T-helper 1 cell treated with Interleukin-12 subunit alpha and Interleukin-12 subunit beta and Interleukin-4 antibody, amounts not matched to agents 30 ng/mL and 1 ng/mL, for 36 hours (primary cell): ENCODE results near the gene KIF22. TPM values are rescaled to one million over a fixed set of nuclear protein-coding genes. Genes with fewer than 3 reads are reported as not detected.
"Not testable (repeated sequence)": the region's sequence is repeated elsewhere in the genome, so short reads cannot be mapped to it uniquely, and the experiment has no call there.

Experiments used
- intact Hi-C: fragments of 100-400 bp; cut with micrococcal nuclease; formaldehyde crosslinking; loops from one replicate; pipeline ENCODE4 v1.15.1; 2024
- total RNA-seq: library from RNA; stranded (reverse); gene quantifications from 2 replicates; pipeline ENCODE4 v1.2.3, GENCODE V29; 2022

KIF22 gene
- total RNA-seq, 1 donor from 2014 or later: 133 TPM

DNA sequence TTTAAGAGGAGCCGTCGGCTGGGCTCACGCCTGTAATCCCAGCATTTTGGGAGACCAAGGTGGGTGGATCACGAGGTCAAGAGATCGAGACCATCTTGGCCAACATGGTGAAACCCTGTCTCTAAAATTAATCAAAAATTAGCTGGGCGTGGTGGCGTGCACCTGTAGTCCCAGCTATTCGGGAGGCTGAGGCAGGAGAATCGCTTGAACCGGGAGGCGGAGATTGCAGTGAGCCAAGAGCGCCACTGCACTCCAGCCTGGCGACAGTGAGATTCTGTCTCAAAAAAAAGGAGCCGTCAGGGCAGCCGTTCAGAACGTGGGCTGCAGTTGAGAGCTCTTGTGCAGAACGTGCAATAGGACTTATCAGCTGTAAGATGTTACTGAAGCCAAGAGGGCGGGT is 2.6 kb downstream of the KIF22 start:
- intact Hi-C loops: not testable (repeated sequence)

DNA sequence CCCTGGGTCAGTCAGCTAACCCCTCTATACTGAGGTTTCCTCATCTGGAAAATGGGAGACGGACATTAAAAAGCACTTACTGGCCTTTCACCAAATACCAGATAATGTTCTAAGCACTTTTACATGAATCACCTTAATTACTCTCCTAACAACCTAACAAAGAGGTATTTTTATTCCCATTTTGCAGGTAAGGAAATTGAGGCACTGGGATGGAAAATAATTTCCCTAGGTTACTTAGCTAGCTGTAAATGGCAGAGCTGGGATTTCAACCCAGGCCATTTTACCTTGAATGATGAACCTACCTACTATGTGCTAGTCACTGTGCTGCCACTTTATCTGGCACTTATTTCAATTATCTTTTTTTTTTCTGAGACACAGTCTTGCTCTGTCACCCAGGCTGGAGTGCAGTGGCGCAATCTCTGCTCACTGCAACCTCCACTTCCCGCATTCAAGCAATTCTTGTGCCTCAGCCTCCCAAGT is 3.7 kb downstream of the KIF22 start:
- intact Hi-C loops: no loop called here

DNA sequence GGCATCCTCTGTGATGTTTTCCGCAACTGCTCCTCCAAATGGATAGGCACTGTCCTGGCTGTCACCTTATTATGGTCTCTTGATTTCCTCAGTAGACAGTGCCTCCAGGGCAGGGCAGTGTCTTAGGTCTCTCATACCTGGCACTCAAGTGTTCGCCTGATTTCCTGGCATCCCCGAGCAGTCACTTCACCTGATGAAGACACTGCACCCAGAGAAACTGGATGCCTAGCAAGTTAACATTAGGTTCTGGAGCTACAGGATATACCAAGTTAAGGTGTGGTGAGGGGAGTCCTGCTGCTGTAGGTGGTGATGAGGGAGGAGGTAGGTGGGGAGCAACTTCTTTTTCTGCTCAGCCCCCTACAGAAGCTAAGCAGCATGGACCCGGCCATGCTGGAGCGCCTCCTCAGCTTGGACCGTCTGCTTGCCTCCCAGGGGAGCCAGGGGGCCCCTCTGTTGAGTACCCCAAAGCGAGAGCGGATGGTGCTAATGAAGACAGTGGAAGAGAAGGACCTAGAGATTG is 11.9 kb downstream of the KIF22 start:
- intact Hi-C loops: no loop called here

DNA sequence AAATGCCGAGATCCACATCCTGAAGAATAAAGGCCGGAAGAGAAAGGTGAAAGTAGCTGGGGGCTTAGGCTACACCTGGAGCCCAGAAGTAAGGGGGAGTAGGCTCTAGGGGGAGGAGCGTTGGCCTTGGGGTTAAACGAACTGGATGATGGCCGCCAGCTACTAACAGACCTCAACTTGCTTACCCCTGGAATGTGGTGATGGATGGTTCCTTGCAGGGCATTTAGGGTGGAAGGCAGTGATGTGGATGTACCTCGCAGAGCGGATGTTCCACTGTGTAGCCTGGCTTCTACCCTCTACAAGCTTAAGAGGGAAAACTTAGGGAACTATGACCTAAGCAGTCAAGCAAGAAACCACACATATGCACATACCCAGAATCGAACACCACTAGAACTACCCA is 13.5 kb downstream of the KIF22 start:
- intact Hi-C loops: loop anchor here (2.0 kb wide), 1 partner anchor 17 kb away; the partner anchor contains the start of gene MVP

DNA sequence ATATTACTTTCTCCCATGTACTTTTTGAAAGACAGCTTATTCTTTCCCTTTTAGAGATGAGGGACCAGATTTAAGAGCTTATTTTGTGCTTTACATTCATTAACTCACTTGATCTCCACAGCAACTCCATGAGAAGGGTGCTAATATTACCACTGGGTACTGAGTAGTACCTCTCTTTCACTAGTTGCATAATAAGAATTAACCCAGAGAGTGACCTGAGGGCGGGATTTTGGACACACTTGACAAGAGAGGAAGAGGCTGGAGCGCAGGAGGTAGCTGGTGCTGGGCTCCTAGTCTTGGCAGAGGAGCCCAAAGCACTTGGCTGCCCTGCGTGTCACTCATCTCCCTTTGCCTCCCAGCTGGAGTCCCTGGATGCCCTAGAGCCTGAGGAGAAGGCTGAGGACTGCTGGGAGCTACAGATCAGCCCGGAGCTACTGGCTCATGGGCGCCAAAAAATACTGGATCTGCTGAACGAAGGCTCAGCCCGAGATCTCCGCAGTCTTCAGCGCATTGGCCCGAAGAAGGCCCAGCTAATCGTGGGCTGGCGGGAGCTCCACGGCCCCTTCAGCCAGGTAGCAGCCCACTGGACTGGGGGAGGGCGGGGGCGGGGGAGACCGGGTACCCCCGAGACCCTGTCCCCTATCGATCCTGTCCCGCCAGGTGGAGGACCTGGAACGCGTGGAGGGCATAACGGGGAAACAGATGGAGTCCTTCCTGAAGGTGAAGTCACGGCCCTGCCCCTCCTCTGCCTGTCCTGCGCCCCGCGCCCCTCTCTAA is 14.1 kb downstream of the KIF22 start:
- intact Hi-C loops: loop anchor here (1.0 to 5.0 kb wide), 11 partner anchors 12 to 982 kb away; partner anchors contain the start of genes ATXN2L, CDIPT, INO80E and KIF22

DNA sequence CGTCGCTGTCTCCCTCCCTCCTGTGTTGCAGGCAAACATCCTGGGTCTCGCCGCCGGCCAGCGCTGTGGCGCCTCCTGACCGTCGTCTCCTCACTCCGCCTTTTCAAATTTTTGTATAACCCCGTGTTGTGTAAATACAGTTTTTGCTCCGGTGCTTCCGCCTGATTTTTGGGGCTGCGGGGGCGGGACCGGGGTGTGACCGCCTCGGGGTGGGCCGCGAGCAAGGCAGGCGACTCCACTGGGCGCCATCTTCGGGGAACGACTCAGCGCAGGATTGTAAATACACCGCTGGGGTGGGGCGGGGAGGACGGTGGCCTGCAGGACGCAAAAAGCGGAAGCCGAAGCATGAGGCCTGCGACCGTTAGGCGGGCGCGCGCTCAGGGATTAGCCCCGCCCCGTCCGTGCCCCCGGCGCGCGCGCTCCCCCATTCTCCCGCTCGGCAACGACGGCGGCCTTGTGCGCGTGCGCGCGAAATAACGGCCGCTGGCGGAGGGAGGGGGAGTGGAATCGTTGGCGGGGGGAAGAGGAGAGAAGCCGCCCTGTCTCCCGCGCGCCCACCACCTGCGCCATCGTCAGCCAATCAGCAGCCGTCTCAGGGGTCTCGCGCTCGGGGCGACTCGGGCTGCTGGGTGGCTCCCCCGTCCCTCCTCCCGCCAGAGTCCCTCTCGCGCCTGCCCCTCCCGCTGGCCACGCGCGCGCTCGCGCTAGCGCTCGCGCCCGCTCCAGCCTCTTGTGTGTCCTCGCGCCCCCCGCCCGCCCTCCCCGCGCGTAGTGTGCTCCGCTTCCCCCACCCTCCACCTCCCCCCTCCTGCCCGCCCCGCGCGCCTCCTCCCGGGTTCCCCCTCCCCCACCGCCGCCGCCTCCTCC is 14.9 kb downstream of the KIF22 start:
- intact Hi-C loops: loop anchor here (1.0 to 5.0 kb wide), 11 partner anchors 11 to 983 kb away; partner anchors contain the start of genes ATXN2L, CDIPT, INO80E and KIF22

DNA sequence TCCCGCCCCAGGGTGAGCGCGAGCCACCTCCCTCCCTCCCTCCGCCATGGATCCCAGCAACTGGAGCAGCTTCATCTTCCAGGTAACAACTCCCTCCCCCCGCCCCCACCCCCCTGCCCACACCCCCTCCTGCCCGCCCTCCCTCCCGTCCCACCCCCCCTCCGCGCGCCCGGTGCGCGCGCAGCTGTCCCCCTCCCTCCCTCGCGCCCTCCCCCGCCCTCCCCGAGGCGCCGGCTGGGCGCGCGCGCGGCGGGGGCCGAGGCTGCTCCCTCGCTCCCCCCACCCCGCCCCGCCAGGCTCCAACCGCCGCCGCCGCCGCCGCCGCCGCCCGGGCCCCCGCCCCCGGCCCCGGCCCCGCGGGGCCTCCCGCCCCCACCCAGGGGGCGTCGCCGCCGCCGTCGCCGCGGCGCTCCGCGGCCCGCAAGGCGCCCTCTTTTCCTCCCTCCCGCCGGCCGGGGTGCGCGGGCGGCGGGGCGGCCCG is 15.6 kb downstream of the KIF22 start, which contains the start of gene MAZ:
TSS of gene MAZ (plus strand) at position 431 of the 481 bp plus-strand sequence. CDS start 173 bp downstream, outside the sequence.
- intact Hi-C loops: loop anchor here (5.0 kb wide), 2 partner anchors 891 to 984 kb away; partner anchors contain the start of genes ATXN2L and SRCAP

DNA sequence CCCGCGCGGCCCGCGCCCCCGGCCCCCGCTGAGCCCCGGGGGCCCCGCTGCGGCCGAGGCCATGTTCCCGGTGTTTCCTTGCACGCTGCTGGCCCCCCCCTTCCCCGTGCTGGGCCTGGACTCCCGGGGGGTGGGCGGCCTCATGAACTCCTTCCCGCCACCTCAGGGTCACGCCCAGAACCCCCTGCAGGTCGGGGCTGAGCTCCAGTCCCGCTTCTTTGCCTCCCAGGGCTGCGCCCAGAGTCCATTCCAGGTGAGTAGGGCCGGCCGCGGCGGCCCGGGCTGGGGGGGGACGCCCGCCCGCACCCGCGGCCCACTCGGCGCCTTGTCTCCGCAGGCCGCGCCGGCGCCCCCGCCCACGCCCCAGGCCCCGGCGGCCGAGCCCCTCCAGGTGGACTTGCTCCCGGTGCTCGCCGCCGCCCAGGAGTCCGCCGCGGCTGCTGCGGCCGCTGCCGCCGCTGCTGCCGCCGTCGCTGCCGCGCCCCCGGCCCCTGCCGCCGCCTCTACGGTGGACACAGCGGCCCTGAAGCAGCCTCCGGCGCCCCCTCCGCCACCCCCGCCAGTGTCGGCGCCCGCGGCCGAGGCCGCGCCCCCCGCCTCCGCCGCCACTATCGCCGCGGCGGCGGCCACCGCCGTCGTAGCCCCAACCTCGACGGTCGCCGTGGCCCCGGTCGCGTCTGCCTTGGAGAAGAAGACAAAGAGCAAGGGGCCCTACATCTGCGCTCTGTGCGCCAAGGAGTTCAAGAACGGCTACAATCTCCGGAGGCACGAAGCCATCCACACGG is 16.3 kb downstream of the KIF22 start:
- intact Hi-C loops: loop anchor here (1.0 to 5.0 kb wide), 3 partner anchors 41 to 985 kb away; partner anchors contain the start of genes ATXN2L and SRCAP

DNA sequence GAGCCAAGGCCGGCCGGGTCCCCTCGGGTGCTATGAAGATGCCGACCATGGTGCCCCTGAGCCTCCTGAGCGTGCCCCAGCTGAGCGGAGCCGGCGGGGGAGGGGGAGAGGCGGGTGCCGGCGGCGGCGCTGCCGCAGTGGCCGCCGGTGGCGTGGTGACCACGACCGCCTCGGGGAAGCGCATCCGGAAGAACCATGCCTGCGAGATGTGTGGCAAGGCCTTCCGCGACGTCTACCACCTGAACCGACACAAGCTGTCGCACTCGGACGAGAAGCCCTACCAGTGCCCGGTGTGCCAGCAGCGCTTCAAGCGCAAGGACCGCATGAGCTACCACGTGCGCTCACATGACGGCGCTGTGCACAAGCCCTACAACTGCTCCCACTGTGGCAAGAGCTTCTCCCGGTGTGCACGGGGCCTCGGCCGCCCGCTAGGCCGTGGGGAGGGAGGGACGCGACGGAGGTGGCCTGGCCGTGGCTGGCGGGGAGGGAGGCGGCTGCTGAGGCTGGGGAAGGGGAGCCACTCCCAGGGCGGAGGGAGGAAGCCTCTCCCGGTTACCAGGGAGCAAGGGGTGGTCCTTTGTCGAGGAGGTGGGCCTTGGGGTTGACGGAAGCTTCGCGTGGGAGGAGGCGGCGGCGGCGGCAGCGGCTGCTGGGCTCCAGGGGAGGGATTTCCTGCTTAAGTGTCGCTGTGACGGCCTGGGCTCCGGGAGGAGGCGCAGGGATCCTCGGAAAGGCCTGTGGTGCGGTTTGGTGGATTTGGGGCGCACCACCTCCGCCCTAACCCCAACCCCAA is 17.1 kb downstream of the KIF22 start:
- intact Hi-C loops: loop anchor here (1.0 to 5.0 kb wide), 3 partner anchors 41 to 985 kb away; partner anchors contain the start of genes ATXN2L and SRCAP

DNA sequence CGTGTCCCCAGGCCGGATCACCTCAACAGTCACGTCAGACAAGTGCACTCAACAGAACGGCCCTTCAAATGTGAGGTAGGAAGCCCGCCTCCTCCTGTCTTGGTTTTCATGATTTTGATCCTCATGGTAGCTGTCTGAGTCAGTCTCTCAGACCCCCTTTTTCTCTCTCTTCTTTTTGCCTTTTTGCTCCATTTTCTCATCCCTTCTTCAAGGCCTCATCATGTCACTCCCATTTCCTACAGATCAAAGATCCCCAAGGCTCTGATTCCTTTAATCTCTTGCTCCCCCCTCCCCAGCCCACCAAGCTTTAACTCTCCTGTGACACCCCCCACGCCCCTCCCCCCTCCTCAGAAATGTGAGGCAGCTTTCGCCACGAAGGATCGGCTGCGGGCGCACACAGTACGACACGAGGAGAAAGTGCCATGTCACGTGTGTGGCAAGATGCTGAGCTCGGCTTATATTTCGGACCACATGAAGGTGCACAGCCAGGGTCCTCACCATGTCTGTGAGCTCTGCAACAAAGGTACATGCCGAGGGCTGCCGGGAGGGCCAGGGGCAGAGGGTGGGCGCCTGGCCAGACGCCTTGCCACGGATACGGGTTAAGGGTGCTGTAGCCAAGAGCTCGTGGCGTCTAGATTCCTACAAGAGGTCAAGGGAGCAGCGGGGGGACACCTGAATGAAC is 17.8 kb downstream of the KIF22 start:
- intact Hi-C loops: loop anchor here (5.0 kb wide), 2 partner anchors 889 to 986 kb away; partner anchors contain the start of genes ATXN2L and SRCAP

DNA sequence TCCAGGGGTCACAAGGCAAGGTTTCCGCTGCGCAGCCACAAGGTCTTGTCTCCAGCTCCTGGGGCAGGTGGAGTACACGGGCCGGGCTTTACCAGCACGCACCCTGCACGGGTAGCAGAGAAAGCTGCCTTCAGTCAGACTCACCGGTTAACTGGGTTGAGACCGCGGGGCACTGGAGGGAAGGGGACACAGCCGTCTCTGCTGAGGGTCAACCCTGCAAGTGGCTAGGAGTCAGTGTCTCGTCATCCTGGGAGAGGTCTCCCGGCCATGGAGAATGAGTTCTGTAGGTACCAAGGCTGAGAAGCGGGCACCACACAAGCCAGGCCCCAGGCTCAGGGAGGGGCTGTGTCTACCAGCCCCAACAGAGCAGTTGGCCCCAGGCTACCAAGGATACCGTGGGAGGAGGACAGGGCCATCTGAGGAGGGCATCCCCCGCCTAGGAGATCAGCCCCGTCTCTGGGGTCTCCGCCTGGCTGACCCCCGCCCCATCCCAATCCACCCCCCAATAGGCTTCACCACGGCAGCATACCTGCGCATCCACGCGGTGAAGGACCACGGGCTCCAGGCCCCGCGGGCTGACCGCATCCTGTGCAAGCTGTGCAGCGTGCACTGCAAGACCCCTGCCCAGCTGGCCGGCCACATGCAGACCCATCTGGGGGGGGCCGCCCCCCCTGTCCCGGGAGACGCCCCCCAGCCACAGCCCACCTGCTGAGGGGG is 18.6 kb downstream of the KIF22 start:
- intact Hi-C loops: loop anchor here (5.0 kb wide), 2 partner anchors 888 to 987 kb away; partner anchors contain the start of genes ATXN2L and SRCAP

DNA sequence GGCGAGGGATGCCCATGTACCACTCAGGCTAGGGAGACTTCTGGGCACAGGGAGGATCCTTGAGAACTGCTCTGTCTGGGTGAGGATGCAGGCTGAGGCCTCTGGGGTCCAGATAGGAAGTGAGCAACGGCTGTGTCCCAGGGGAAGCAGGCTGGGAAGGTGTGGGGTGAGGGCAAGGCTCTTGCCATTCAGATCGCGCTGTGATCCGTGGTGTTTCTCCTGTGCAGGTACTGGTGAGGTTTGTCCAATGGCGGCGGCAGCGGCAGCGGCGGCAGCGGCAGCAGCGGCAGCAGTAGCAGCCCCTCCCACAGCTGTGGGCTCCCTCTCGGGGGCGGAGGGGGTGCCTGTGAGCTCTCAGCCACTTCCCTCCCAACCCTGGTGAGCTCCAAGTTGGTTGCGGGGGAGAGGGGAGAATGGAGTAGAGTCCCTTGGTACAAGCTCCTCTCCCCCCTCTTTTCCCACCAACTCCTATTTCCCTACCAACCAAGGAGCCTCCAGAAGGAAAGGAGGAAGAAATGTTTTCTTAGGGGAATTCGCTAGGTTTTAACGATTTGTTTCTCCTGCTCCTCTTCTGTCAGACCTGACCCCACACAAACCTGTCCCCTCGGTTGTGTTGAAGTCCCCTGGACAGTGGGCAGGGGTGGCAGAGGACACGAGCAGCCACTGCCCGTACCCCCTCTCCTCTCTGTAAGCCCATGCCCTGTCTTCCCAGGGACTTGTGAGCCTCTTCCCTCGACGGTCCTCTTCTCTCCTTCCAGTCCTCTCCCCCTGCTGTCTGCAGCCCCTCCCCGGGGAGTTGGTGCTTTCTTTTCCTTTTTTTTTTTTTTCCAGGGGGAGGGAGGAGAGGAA is 19.5 kb downstream of the KIF22 start:
- intact Hi-C loops: loop anchor here (5.0 kb wide), 2 partner anchors 887 to 988 kb away; partner anchors contain the start of genes ATXN2L and SRCAP

DNA sequence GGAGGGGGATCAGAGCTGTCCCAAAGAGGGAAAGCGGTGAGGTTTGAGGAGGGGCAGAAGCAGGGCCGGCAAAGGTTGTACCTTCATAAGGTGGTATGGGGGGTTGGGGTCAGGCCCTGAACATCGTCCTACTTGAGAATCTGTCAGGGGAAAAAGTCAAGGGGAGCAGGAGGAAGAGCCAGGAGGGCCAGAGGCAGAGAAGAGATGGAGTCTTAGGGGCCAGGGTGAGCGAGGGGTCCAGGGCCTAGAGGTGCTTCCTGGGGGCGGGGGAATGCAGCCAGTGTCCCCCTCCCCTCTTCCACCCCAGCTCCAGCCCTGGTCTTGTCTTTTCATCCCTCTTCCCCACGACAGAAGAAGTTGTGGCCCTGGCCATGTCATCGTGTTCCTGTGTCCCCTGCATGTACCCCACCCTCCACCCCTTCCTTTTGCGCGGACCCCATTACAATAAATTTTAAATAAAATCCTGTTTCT is 20.2 kb downstream of the KIF22 start:
- intact Hi-C loops: no loop called here

DNA sequence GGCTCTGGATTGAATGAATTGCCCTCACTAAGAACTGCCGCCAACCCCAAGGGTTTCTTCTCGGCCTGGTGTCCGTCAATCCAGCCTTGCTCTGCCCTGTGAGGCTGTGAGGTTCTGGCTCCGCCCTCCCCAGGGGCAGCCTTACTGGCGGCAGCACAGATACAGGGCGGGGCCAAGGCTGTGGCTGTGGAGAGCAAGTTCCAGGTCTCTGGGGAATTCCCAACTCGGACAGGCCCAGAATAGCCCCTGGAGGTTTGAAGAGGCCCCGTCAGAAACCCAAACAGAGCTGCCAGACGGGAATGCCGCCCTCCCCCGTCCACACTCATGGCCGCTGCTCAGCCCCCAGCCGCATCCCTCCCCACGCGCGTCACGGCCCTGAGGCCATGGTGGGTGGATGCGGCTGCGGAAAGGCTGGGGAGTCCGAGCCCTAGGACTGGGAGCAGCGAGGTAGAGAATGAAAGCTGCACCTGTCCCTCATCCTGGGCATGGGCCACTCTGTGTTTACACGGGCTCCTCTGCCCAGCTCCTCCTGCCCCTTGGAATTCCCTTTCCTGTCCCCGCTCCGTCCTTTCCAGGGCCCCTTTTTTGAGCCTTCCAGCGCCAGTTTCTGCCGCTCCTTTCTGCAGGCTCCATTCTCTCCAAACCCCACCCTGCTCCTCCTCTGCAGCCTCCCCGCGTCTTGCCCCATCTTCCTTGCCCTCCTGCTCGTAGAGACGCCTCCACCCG is 20.8 kb downstream of the KIF22 start:
- intact Hi-C loops: no loop called here

DNA sequence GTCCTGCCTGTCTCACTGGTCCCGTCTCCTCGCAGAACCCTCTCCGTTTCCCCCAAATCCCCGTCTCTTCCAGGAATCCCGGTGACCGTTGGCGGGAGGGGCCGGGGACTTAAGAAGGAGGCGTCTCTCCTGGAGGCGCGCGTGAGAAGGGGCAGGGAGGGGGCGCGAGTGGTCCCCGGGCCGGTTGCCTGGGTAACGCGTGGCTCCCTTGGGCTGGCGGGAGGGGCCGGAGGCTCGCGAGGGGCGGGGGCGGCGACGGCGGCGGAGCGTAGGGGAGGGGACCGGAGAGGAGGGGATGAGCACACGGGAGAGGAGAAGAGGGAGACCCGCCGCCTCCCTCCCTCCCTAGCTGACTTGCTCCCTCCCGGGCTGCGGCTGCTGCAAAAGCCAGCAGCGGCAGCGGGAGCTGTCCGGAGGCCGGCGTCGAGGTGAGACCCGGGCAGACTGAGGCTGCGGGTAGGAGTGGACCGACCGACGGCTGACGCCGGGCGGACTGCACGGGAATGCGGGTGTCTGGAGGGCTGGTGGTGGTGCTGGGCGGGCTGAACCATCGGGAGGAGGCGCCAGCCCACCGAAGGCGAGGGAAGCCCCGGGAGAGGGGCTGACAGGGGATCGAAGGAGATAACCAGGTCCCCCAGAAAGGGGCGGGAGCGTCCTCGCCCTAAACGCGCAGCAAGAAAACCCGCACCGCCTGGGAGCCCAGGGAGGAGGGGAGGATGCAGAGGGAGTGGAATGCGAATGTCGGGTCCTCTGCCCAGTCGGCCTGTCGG is 21.5 kb downstream of the KIF22 start, which contains the start of gene PRRT2:
TSS of gene PRRT2 (plus strand) at position 298 of the 770 bp plus-strand sequence. CDS start 862 bp downstream, outside the sequence.
- intact Hi-C loops: no loop called here
